ENCODE measurements around the gene TRIM71. TPM values are rescaled to one million over a fixed set of nuclear protein-coding genes. Genes with fewer than 3 reads are reported as not detected.

Gene TRIM71
- total and polyA plus RNA-seq, 2 of the 13 experiments (the other 11 are each of a cell fraction or from before 2014, with no cell fraction given), result 21.7 to 76.9 TPM

GRCh38 chr3:32781211-32781968, 36.4 kb upstream of the TRIM71 start (continued):
- TF ChIP-seq ZFY (CRISPR knock-in tag; IDR thresholded peaks at IDR 0.05) (peak; percentile 64), PPARG (CRISPR knock-in tag; conservative IDR thresholded peaks at IDR 0.05) (0 out of 2 replicates have a peak, but pooled peaks have one; percentile 41), FUBP1 (CRISPR knock-in tag; IDR thresholded peaks at IDR 0.05; ENCODE audit: borderline replicate concordance) (no peak), NR0B2 (CRISPR knock-in tag; IDR thresholded peaks at IDR 0.05) (peak; percentile 42; the same call in 1 of the 2 replicates), ZNF639 (CRISPR knock-in tag; conservative IDR thresholded peaks at IDR 0.05) (peak; percentile 41), MZF1 (CRISPR knock-in tag; IDR thresholded peaks at IDR 0.05; ENCODE audit: borderline replicate concordance) (no peak), ZBTB7B (CRISPR knock-in tag; IDR thresholded peaks at IDR 0.05) (peak; percentile 94), ZNF576 (CRISPR knock-in tag; IDR thresholded peaks at IDR 0.05) (0 out of 2 replicates have a peak, but pooled peaks have one; percentile 59), ZNF547 (CRISPR knock-in tag; IDR thresholded peaks at IDR 0.05) (peak; percentile 89), ZNF782 (CRISPR knock-in tag; IDR thresholded peaks at IDR 0.05; ENCODE audit: borderline replicate concordance) (no peak), YEATS4 (CRISPR knock-in tag; IDR thresholded peaks at IDR 0.05; ENCODE audit: borderline replicate concordance) (peak; percentile 81; the same call in 1 of the 2 replicates), EED (CRISPR knock-in tag; IDR thresholded peaks at IDR 0.05) (no peak), PTBP1 (IDR thresholded peaks at IDR 0.05; ENCODE audit: low read depth, low read length, poor library complexity, severe bottlenecking) (no peak), YY1 (IDR thresholded peaks at IDR 0.05; ENCODE audit: insufficient read depth, insufficient replicate concordance, low read depth, low read length) (peak; percentile 73), ZBTB39 (CRISPR knock-in tag; IDR thresholded peaks at IDR 0.05) (0 out of 2 replicates have a peak, but pooled peaks have one; percentile 40), TEAD3 (CRISPR knock-in tag; optimal IDR thresholded peaks at IDR 0.05; ENCODE audit: borderline replicate concordance) (peak; percentile 74), ETV6 (CRISPR knock-in tag; conservative IDR thresholded peaks at IDR 0.05) (no peak), ZNF292 (CRISPR knock-in tag; IDR thresholded peaks at IDR 0.05; ENCODE audit: borderline replicate concordance, low read depth) (no peak), ISL2 (CRISPR knock-in tag; IDR thresholded peaks at IDR 0.05) (peak; percentile 85), PHF21A (CRISPR knock-in tag; IDR thresholded peaks at IDR 0.05) (peak; percentile 68; the same call in 1 of the 2 replicates), ZFP91 (CRISPR knock-in tag; IDR thresholded peaks at IDR 0.05; ENCODE audit: borderline replicate concordance) (peak; percentile 83; the same call in 1 of the 2 replicates)

Measured in HepG2 (cell line).